Measurements from ENCODE around the gene EMD.
A peak's percentile ranks its signal among the peaks of the same experiment; 100 is the strongest.
"Not testable (repeated sequence)": the region's sequence is repeated elsewhere in the genome, so short reads cannot be mapped to it uniquely, and the experiment has no call there.

Gene EMD

DNA sequence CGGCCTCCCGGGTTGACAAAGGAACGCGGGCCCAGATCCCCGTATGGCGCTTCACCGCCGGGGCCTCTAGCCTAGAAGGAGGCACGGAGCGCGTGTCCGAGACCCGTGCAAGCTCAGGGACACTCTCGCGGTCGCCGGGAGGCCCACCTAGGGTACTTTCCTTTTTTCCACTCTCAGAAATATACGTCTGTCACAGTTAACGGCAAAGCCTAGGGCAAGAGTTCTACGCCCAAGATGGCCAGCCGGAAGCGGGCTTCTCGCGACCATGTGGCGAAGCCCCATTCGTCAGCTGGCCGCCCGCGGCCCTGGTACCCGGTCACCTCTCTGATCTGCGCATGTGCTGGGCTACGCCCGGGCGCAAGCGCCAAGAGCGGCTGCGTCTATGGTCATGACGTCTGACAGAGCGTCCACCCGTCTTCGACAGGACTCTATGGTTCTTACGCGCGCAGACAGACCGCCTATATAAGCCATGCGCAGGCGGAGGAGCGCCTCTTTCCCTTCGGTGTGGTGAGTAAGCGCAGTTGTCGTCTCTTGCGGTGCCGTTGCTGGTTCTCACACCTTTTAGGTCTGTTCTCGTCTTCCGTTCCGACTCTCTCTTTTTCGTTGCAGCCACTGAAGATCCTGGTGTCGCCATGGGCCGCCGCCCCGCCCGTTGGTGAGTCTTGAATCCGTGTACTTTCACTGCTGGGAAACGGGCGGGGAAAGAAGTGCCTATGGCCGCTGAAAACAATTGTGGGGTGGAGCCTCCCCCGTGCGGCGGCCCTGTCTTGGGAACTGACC, 19.0 kb downstream of the EMD start, which contains the start of gene RPL10:
TSS of gene RPL10 (plus strand) at position 490 of the 780 bp plus-strand sequence. CDS start at position 633, 143 bp downstream.
- peak; percentile 97 for DNase-seq

DNA sequence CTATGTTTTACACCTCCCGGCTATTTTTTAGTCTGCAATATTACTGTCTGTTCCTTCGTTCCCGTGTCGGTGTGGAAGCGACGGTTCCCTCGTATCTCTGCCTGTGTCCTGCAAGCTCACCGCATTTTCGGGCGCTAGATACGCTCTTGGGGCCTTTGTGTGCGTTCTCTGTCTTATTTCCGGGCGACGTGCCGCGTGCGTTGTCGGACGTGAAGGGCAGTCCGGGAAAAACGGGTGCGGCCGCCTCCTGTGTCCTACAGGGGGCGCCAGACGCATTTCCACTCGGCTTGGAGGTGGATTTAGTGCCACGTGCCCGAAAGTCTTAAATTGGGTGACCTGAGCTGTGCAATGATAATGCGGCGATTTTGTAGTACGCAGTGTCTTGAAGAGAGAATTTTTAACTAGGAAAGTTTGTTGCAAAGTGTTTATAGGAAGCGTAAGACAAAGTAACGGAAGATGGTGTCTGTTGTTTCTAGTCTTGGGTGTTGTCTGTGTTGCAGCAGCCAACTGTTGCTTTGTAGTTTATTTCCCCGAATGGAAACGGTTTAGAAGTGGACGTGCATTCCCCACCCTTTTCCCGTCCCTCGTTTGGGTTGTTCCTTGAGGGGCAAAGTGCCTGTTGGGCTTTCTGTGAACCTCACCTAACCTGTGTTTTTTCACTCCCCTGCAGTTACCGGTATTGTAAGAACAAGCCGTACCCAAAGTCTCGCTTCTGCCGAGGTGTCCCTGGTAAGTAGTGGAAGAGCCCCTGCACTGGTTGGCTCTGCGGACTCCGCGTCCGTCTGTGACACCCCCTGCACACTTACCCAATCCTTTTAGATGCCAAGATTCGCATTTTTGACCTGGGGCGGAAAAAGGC, 19.8 kb downstream of the EMD start:
- peak; percentile 77 for DNase-seq

DNA sequence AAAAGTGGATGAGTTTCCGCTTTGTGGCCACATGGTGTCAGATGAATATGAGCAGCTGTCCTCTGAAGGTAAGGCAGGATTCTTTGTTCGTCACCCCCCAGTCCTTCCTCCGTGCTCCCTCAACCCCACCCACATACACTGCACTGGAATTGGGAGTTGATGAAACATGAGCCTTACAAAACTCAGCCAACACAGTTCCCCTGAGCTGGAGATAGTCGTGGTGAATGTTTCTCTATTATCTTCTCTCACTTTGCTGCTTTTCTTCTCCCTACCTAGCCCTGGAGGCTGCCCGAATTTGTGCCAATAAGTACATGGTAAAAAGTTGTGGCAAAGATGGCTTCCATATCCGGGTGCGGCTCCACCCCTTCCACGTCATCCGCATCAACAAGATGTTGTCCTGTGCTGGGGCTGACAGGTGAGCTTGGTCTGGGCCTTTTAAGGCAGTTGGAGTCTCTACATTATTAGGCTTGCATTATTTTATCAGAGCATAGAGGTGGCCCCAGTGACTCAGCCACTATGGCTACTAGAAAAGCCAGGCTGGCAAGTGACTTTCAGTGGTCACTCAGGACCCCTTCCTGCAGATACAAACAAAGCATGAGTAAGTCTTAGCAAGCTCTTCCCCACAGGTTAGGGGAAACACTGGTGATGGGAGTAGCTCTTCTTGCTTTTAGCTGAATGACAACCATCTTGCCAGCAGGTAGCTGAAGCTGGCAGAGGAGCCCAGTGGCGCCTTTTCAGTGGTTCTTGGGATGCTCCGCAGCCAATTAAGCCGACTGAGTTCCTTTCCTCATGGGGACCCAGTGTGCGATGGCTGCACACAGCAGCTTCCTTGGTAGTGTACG, 20.7 kb downstream of the EMD start:
- DNase-seq = no peak

DNA sequence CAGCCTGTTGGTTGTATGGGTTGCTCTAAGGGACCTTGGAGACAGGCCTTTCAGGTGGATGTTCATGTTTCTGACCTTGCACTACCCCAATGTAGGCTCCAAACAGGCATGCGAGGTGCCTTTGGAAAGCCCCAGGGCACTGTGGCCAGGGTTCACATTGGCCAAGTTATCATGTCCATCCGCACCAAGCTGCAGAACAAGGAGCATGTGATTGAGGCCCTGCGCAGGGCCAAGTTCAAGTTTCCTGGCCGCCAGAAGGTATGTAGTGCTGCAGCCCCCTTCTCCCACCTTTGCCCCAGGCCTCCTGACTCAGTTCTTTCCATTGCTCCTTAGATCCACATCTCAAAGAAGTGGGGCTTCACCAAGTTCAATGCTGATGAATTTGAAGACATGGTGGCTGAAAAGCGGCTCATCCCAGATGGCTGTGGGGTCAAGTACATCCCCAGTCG, 21.3 kb downstream of the EMD start:
- not testable (repeated sequence) for DNase-seq

DNA sequence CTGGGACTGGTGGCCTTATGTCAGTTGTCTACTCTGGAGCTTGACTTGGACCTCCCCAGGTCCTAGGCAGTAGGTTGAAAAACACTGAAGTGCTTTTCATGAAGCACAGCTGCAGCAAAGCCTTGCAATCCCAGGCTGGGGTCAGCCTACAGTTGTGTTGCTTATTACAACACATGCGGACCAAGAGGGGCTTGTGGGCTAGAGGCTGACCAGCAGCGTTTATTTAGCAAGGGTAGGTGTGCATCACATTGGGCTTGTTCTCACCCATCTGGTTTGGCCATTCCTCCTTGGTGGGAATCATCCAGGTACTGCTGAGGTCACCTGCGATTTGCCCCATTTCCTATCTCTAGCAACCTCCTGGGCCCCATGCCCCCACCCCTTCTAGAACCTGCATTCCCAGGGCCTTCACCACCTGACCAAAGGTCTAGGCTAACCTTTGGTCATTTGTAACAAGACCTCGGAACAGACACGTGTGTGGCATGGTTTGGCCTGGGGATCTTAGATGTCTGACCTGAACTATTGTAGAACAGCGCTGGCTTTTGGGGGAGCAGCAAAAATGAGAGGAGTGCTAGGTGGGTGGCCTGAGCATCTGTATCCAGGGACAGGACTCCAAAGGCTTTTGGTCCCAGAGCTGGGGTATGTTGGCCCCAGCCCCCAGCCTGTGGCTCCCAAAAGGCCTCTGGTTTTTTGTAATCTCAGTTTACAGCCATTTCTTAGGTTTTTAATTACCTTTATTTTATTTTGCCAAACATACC, 22.1 kb downstream of the EMD start:
- no peak for DNase-seq

DNA sequence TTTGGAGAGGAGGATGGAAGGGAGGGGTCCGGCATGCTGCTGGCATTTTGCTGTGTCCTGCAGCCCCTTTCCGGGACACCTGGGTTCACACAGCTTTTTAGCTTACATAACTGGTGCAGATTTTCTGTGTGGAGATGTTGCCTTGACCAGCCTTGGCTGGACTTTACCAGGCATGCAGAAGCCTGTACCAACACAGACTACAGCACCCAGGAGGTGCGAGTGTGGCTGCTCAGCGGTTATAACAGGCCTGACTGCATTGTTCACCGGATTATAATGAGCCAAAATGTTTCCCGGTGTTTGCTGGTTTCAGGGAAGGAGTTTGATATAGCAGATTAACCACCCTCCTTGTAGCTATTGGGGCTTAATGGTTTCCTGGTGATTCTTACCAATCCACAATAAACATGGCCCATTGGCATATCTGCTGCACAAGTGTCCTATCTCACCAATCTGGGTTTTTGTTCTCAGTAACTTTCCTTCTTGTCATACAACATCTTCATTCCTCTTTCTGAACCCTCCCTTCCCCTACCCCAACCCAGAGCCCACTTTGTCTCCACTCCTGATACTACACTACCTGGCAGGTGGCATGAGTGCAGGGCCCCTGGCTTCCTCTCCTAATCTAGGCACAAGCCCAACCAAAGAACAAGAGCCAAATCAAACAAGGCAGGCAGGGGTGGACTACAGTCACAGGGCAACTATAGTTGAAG, 23.0 kb downstream of the EMD start:
- DNase-seq = peak; percentile 72

DNA sequence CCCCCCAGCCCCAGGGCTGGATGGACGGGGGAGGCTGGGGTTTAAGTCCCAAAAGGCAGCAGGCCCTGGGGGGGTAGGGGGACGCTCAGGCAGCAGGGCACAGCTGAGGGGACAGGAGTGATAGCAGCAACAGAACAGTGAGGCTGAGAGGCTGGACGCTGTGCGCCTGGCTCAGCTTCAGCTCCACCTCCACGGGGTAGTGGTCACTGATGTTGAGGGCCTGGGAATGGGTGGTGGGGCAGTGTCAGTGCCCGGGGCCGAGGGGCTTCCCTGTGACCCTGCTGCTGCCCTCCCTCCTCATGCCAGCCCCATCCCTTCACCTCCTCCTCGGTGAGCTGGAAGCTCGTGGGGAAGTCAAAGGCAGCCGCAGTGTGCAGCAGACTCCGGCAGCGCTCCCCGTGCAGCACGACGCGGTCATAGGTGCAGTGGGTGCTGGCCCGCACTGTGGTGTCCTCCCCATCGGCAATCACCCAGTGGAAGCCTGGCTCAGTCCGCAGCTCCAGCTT, 23.6 kb downstream of the EMD start:
- DNase-seq = no peak

DNA sequence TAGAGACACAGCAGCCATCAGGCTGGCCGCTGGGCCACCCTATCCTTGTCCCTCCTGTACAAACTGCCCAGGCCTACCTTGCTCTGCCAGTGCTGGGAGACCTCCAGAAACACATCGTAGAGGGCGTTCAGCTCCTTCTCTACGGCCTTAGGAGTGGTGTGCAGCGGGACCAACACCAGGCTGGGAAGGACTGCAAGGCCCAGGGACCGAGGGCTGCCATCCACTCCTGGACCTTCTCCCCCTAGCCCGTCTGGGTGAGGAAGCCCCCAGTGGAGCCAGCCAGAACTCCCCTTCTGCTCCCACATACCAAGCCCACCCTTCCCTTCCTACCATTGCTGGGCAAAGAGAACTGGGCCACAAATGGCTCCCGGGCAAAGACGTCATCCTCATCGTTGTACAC, 24.1 kb downstream of the EMD start:
- no peak for DNase-seq

DNA sequence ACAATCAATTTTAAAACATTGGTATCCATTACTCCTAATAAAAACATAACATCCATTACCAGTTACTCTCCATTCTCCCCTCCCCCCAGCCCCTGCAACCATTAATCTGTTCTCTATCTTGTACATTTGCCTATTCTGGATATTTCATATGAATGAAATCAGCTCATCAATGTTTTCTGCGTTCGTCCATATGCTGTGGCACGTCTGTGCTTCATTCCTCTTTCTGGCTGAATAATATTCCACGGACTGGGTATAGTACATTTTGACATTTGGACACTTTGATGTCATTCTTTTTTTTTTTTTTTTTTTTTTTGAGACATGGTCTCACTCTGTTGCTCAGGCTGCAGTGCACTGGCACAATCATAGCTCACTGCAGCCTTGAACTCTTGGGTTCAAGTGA, 24.8 kb downstream of the EMD start:
- no peak for DNase-seq

DNA sequence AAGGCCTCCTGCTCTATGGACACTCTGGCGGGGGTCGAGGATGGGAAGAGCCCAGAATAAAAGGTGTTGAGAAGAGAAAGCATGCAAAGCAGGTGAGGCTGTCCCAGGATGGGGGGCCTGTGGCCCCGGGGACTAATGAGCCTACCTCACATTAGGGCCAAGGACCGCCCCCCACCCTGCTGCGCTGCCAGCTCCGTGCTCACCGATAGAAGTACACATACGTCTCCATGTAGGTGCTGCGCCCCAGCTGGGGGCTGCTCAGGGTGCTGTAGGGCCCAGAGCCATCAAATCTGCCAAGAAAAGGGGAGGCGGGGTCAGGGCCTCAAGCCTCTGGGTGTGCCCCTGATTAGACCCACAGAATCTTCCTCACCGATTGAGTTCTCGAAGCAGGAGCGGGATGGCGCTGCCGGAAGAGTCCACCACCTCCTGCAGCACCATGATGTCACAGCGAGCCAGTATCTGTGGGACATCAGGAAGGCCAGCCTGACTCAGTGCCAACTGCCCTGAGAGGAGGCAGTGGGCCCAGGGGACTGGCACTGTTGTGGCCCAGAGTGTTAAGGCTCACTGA, 25.6 kb downstream of the EMD start:
- DNase-seq = no peak

DNA sequence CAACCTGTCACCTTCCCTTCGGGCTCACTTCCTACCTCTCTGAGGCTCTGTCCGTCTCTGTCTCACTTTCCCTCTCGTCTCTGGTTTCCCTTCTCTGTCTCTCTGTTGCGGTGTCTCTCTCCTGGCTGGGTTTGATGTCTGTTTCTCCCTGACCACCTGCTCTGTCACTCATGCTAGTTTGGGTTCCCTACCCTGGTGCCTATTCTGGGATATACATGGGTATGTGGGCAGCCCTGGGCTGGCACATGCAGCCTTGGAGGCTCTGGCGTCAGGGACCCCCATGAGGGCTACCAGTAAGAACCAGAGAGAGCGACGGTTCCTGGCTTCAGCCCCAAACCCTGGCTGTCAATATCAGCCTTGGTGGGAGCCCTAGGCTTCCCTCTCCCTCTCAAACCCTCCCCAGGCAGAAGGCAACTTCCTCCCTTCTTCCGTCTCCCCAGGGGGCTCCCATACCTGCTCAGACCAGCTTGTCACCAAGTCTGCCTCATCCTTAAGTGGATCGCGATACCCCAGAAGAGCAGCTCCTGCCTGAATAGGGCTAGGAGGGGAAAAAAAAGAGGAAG, 29.6 kb downstream of the EMD start:
- DNase-seq = no peak

DNA sequence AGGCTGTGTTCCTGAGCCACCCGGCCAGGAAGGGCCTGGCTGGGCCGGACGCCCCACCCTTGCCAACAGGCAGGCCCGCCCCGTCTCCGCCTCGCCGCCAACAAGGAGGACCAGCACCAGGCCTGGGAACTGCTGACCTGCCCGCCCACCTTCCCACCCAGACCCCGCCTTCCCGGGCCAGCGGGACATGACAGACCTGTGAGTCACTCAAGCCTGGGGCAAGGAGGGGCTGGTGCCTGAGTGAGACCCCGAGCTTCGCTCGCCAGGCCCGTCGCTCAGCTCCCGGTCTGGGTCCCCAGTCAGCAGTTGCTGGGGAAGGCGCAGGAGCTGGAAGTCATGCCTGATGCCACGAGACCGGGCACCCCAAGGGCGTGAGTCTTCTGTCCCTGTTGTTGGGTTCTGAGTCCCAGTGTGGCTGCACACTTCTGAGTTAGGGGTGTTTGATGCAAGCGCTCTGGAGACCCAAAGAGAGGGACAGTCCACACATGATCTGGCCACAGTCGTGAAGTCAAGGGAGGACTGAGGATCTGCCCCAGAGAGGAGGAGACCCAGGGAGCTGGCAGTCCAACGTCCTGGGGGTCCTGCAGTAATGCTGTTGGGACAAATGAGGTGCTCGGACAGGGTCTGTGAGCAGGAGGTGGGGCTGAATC, 30.3 kb downstream of the EMD start, which contains the start of gene DNASE1L1:
TSS of gene DNASE1L1 (minus strand) at position 33 of the 650 bp plus-strand sequence. CDS start 3,686 bp downstream, outside the sequence.
- DNase-seq = no peak

DNA sequence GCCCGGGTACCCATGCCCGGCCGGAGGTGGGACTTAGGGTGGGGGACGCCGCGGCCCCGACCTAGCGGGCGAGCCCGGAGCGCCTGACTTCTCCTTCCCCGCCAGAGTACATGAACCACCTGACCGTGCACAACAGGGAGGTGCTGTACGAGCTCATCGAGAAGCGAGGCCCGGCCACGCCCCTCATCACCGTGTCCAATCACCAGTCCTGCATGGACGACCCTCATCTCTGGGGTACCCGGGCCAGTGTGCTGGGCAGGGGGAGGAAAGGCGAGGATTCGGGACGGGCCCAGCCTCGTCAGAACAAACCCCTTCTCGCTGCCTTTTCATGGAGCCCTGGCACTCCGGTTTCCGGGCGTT, 32.9 kb downstream of the EMD start:
- DNase-seq = peak; percentile 68

DNA sequence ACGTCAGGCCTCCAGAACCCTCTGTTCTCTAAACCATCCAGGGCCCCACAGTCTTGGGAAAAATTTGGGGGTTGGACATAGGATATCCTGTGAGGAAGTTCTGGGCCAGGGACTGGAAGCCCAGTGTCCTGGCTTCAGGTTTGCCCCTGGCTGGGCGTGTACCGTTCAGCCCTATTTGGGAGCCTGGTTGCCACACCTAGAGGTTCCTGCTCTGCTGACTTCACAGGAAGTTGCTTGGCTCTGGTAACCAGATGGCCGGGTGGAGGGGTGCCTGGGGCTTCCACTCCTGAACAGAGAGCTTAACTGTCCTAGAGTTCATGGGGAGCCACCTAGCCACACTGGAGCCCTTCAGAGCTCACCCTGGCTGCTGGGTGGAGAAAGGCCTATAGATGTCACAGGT, 33.4 kb downstream of the EMD start:
- no peak for DNase-seq

DNA sequence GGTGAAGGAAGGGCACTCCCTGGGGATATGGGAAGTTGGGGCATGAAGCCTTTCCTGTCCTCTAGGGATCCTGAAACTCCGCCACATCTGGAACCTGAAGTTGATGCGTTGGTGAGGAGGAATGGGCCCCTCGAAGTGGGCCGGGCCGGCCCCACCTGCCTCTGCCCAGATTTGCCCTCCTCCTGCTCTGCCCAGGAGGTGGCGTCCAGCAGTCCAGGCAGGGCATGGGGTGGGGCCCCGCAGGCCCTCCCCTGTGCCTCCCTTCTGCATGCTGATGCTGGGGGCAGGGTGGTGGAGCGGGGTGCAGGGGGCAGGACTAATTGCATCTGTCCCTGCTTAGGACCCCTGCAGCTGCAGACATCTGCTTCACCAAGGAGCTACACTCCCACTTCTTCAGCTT, 34.0 kb downstream of the EMD start:
- no peak for DNase-seq

DNA sequence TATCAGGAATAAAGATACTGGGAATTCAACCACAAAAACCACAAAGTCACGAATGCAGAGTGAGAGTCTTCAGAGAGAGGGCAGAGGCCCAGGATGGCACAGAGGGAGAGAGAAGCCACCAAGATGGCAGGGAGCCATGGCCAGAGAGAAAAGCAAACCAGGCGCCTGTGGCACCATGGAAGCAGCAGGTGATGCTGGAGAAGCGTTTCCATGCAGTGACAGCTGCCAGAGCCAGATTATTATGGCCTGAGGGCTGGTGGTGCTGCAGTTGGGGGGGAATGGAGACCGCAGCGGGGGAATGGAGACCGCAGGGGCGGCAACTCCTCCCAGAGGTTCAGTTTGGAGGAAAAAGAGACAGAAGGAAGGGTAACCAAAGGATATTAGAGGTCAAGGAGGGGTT, 38.1 kb downstream of the EMD start:
- DNase-seq = peak; percentile 81

DNA sequence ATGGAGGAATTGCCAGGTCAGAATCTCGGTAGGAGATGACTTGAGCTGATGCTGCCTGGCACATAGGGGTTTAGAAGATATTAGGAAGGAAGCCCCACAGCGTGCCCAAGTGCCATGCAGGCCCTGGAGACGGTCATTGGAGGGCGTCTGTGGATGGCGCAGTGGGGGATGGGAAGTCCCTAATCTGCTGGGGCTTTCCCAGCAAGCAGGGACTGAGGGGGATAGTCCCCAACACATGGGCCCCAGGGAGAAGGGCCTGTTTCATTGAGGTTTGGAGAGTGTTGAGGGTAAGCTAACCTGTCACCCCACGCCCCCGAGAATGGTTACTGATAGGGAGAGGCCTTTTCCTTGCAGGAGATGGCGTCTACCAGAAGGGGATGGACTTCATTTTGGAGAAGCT, 40.1 kb downstream of the EMD start:
- no peak for DNase-seq

DNA sequence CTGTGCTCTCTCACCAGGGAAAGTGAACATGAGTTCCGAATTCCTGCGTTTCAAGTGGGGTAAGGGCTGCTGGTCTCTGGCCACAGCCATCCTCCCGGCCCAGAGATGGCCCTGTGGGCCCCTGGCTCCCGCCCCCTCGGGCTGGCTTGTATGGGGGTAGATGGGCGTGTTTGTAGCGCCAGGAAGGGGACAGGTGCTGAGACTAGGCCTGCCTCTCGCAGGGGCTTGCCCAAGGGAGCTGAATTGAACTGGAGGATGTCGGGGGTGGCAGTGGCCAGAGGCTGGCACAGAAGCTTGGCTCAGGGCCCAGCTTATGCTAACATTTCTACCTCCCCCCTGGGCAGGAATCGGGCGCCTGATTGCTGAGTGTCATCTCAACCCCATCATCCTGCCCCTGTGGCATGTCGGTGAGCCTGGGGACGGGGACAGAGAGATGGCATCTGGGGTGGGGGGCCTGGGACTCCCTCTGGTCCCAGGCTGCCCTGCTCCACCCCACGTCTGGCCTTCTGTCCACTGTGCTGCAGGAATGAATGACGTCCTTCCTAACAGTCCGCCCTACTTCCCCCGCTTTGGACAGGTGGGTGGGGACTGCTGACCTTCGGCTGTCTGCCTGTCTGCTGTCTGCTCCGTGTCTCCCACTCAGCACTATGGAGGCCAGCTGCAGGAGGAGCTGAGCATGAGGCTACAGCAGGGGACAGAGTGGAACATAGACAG, 40.8 kb downstream of the EMD start:
- DNase-seq = peak; percentile 51

DNA sequence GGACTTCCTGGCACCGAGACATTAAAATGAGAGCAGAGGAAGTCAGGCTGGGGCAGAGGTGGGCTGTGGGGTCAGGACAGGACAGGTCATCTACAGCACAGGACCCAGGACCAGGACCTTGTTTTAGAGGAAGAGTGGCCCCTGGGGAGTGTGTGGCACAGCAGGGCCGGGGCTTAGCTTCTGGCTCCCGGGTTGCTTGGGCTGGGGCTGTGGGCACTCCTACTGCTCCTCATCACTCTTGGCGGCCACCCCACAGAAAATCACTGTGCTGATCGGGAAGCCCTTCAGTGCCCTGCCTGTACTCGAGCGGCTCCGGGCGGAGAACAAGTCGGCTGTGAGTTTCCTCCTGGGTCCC, 41.3 kb downstream of the EMD start:
- DNase-seq = no peak
